ENCODE results near the gene PARD3.

GRCh38 chr10:34175121-34175520 lies 640.0 kb downstream of the PARD3 start:
- TF ChIP-seq CTCF (IDR thresholded peaks at IDR 0.05; ENCODE audit: borderline replicate concordance, extremely low read depth, low read length, poor library complexity, severe bottlenecking) (no peak), EZH2 (IDR thresholded peaks at IDR 0.05; ENCODE audit: borderline replicate concordance, low read depth, low read length, severe bottlenecking) (no peak)
